Measurements from ENCODE around the gene COX20. TPM values are rescaled to one million over a fixed set of nuclear protein-coding genes. Genes with fewer than 3 reads are reported as not detected.

Gene COX20
- total RNA-seq (24.6 TPM), polyA plus RNA-seq (ENCODE audit: insufficient read depth in 1 of 8, insufficient read length in 8 of 8, low replicate concordance in 1 of 8) (10 to 100 TPM; 35.9 to 54.5 (median 46.9) TPM)
- long read RNA-seq, donor 1, transcript COX20-202 (3 exons, 1,005 nt), result minor isoform, 7 of 16 reads
- long read RNA-seq, donor 1, transcript COX20-203 (4 exons, 2,631 nt), result major isoform, 8 of 16 reads
- long read RNA-seq, donor 1, partial matches to known transcripts, result 0 of 16 reads
- long read RNA-seq, donor 1, other reads (novel, unspliced or antisense), result 0 of 16 reads
- long read RNA-seq, donor 2, partial matches to known transcripts, result 0 of 5 reads
- long read RNA-seq, donor 2, other reads (novel, unspliced or antisense), result 0 of 5 reads
- long read RNA-seq, donor 3, transcript COX20-202 (3 exons, 1,005 nt), result minor isoform, 21 of 357 reads
- long read RNA-seq, donor 3, transcript COX20-203 (4 exons, 2,631 nt), result major isoform, 22 of 357 reads
- long read RNA-seq, donor 3, partial matches to known transcripts, result 275 of 357 reads
- long read RNA-seq, donor 3, other reads (novel, unspliced or antisense), result 36 of 357 reads
- long read RNA-seq, donor 4, transcript COX20-203 (4 exons, 2,631 nt), result minor isoform, 12 of 33 reads
- long read RNA-seq, donor 4, transcript COX20-202 (3 exons, 1,005 nt), result major isoform, 17 of 33 reads
- long read RNA-seq, donor 4, partial matches to known transcripts, result 0 of 33 reads
- long read RNA-seq, donor 4, other reads (novel, unspliced or antisense), result 0 of 33 reads
- long read RNA-seq, donor 5, transcript COX20-202 (3 exons, 1,005 nt), result major isoform, 45 of 470 reads
- long read RNA-seq, donor 5, transcript COX20-203 (4 exons, 2,631 nt), result minor isoform, 31 of 470 reads
- long read RNA-seq, donor 5, partial matches to known transcripts, result 310 of 470 reads
- long read RNA-seq, donor 5, other reads (novel, unspliced or antisense), result 80 of 470 reads
- long read RNA-seq, donor 6, transcript COX20-202 (3 exons, 1,005 nt), result major isoform, 80 of 339 reads
- long read RNA-seq, donor 6, transcript COX20-203 (4 exons, 2,631 nt), result minor isoform, 16 of 339 reads
- long read RNA-seq, donor 6, partial matches to known transcripts, result 216 of 339 reads
- long read RNA-seq, donor 6, other reads (novel, unspliced or antisense), result 24 of 339 reads
- long read RNA-seq, donor 7, transcript COX20-203 (4 exons, 2,631 nt), result minor isoform, 19 of 46 reads
- long read RNA-seq, donor 7, transcript COX20-202 (3 exons, 1,005 nt), result major isoform, 25 of 46 reads
- long read RNA-seq, donor 7, partial matches to known transcripts, result 0 of 46 reads
- long read RNA-seq, donor 7, other reads (novel, unspliced or antisense), result 0 of 46 reads
- long read RNA-seq, donor 8, transcript COX20-202 (3 exons, 1,005 nt), result major isoform, 16 of 29 reads
- long read RNA-seq, donor 8, transcript COX20-203 (4 exons, 2,631 nt), result minor isoform, 11 of 29 reads
- long read RNA-seq, donor 8, partial matches to known transcripts, result 0 of 29 reads
- long read RNA-seq, donor 8, other reads (novel, unspliced or antisense), result 0 of 29 reads
- long read RNA-seq, donor 9, transcript COX20-202 (3 exons, 1,005 nt), result major isoform, 20 of 35 reads
- long read RNA-seq, donor 9, transcript COX20-203 (4 exons, 2,631 nt), result minor isoform, 12 of 35 reads
- long read RNA-seq, donor 9, partial matches to known transcripts, result 0 of 35 reads
- long read RNA-seq, donor 9, other reads (novel, unspliced or antisense), result 0 of 35 reads
- long read RNA-seq, donor 10, transcript COX20-204 (3 exons, 2,616 nt), result minor isoform, 5 of 57 reads
- long read RNA-seq, donor 10, transcript COX20-203 (4 exons, 2,631 nt), result minor isoform, 22 of 57 reads
- long read RNA-seq, donor 10, transcript COX20-202 (3 exons, 1,005 nt), result major isoform, 28 of 57 reads
- long read RNA-seq, donor 10, partial matches to known transcripts, result 0 of 57 reads
- long read RNA-seq, donor 10, other reads (novel, unspliced or antisense), result 0 of 57 reads
- long read RNA-seq, donor 11, transcript COX20-203 (4 exons, 2,631 nt), result major isoform, 23 of 49 reads
- long read RNA-seq, donor 11, transcript COX20-202 (3 exons, 1,005 nt), result minor isoform, 21 of 49 reads
- long read RNA-seq, donor 11, partial matches to known transcripts, result 0 of 49 reads
- long read RNA-seq, donor 11, other reads (novel, unspliced or antisense), result 0 of 49 reads

- under 1% methylated on average over 63 of the region's 77 CpGs for WGBS (ENCODE audit: insufficient coverage)
- H3K4me1 ChIP-seq (ENCODE audit: control insufficient read depth, insufficient read depth, low read length), result peaks cover 5% of the 10 kb centered on the region
Measured at GRCh38 chr1:244835276-244836134, at the start of gene COX20. Gene COX20, plus strand, starts transcription at chr1:244835658. Its CDS starts 57 bp downstream, at chr1:244835715.

GRCh38 chr1:244788493-244789275 lies 46.8 kb upstream of the COX20 start:
- H3K4me1 ChIP-seq (ENCODE audit: control insufficient read depth, insufficient read depth, low read length), result no peaks in the 10 kb centered on the region
- no peak overlapping the region for H3K27ac ChIP-seq (ENCODE audit: low read length)
- H3K27me3 ChIP-seq (ENCODE audit: control insufficient read depth, insufficient read depth, low read length), result no peaks in the 10 kb centered on the region
- 65% methylated on average over 22 of the region's 23 CpGs for WGBS (ENCODE audit: insufficient coverage)
- no peak for DNase-seq
- H3K4me3 ChIP-seq (ENCODE audit: low read length), result no peak overlapping the region
- no peaks in the 10 kb centered on the region for H3K36me3 ChIP-seq (ENCODE audit: control insufficient read depth, insufficient read depth, low read length)
- H3K9me3 ChIP-seq (replicated peaks; ENCODE audit: control insufficient read depth, low read depth, low read length), result no peaks in the 10 kb centered on the region

More at GRCh38 chr1:244835276-244836134, at the start of gene COX20:
- Histone ChIP-seq H3K4me3 (ENCODE audit: low read length) (peak within 1 kb of the TSS; percentile 61), H3K36me3 (ENCODE audit: control insufficient read depth, insufficient read depth, low read length) (peaks cover 13% of the 10 kb centered on the region), H3K27ac (ENCODE audit: low read length) (peak within 1 kb of the TSS; percentile 99), H3K9me3 (replicated peaks; ENCODE audit: control insufficient read depth, low read depth, low read length) (no peaks in the 10 kb centered on the region), H3K27me3 (ENCODE audit: control insufficient read depth, insufficient read depth, low read length) (no peaks in the 10 kb centered on the region)
- peak; percentile 99 for DNase-seq

GRCh38 chr1:244789276-244789580 lies 46.2 kb upstream of the COX20 start:
- DNase-seq, result no peak
- Histone ChIP-seq H3K4me3 (ENCODE audit: low read length) (no peak overlapping the region), H3K9me3 (replicated peaks; ENCODE audit: control insufficient read depth, low read depth, low read length) (no peaks in the 10 kb centered on the region), H3K36me3 (ENCODE audit: control insufficient read depth, insufficient read depth, low read length) (no peaks in the 10 kb centered on the region), H3K27me3 (ENCODE audit: control insufficient read depth, insufficient read depth, low read length) (no peaks in the 10 kb centered on the region), H3K27ac (ENCODE audit: low read length) (no peak overlapping the region), H3K4me1 (ENCODE audit: control insufficient read depth, insufficient read depth, low read length) (no peaks in the 10 kb centered on the region)
- no CpG with 5 or more reads among the region's 4 CpGs for WGBS (ENCODE audit: insufficient coverage)

- H3K27me3 ChIP-seq (ENCODE audit: control insufficient read depth, insufficient read depth, low read length), result no peaks in the 10 kb centered on the region
- no peak for DNase-seq
- no CpG with 5 or more reads among the region's 4 CpGs for WGBS (ENCODE audit: insufficient coverage)
- H3K27ac ChIP-seq (ENCODE audit: low read length), result no peak overlapping the region
- no peaks in the 10 kb centered on the region for H3K36me3 ChIP-seq (ENCODE audit: control insufficient read depth, insufficient read depth, low read length)
- H3K9me3 ChIP-seq (replicated peaks; ENCODE audit: control insufficient read depth, low read depth, low read length), result no peaks in the 10 kb centered on the region
- no peak overlapping the region for H3K4me3 ChIP-seq (ENCODE audit: low read length)
- no peaks in the 10 kb centered on the region for H3K4me1 ChIP-seq (ENCODE audit: control insufficient read depth, insufficient read depth, low read length)
Measured at GRCh38 chr1:244789731-244790130, 45.7 kb upstream of the COX20 start.

- no peaks in the 10 kb centered on the region for H3K36me3 ChIP-seq (ENCODE audit: control insufficient read depth, insufficient read depth, low read length)
- DNase-seq, result no peak
- H3K9me3 ChIP-seq (replicated peaks; ENCODE audit: control insufficient read depth, low read depth, low read length), result no peaks in the 10 kb centered on the region
- WGBS (ENCODE audit: insufficient coverage), result 100% methylated on average over 1 of the region's 3 CpGs
- H3K27ac ChIP-seq (ENCODE audit: low read length), result no peak overlapping the region
- no peaks in the 10 kb centered on the region for H3K27me3 ChIP-seq (ENCODE audit: control insufficient read depth, insufficient read depth, low read length)
- H3K4me1 ChIP-seq (ENCODE audit: control insufficient read depth, insufficient read depth, low read length), result no peaks in the 10 kb centered on the region
- H3K4me3 ChIP-seq (ENCODE audit: low read length), result no peak overlapping the region
Measured at GRCh38 chr1:244791061-244791460, 44.4 kb upstream of the COX20 start.

GRCh38 chr1:244792188-244792850 lies 43.1 kb upstream of the COX20 start:
- Histone ChIP-seq H3K9me3 (replicated peaks; ENCODE audit: control insufficient read depth, low read depth, low read length) (no peaks in the 10 kb centered on the region), H3K27me3 (ENCODE audit: control insufficient read depth, insufficient read depth, low read length) (no peaks in the 10 kb centered on the region), H3K4me1 (ENCODE audit: control insufficient read depth, insufficient read depth, low read length) (no peaks in the 10 kb centered on the region), H3K4me3 (ENCODE audit: low read length) (no peak overlapping the region), H3K27ac (ENCODE audit: low read length) (no peak overlapping the region), H3K36me3 (ENCODE audit: control insufficient read depth, insufficient read depth, low read length) (no peaks in the 10 kb centered on the region)
- DNase-seq, result no peak
- no CpG with 5 or more reads among the region's 5 CpGs for WGBS (ENCODE audit: insufficient coverage)

- 85% methylated on average over 9 of the region's 9 CpGs for WGBS (ENCODE audit: insufficient coverage)
- Histone ChIP-seq H3K27me3 (ENCODE audit: control insufficient read depth, insufficient read depth, low read length) (no peaks in the 10 kb centered on the region), H3K27ac (ENCODE audit: low read length) (no peak overlapping the region), H3K9me3 (replicated peaks; ENCODE audit: control insufficient read depth, low read depth, low read length) (no peaks in the 10 kb centered on the region), H3K4me1 (ENCODE audit: control insufficient read depth, insufficient read depth, low read length) (no peaks in the 10 kb centered on the region), H3K4me3 (ENCODE audit: low read length) (no peak overlapping the region), H3K36me3 (ENCODE audit: control insufficient read depth, insufficient read depth, low read length) (no peaks in the 10 kb centered on the region)
- no peak for DNase-seq
Measured at GRCh38 chr1:244794071-244794470, 41.4 kb upstream of the COX20 start.
